ENCODE measurements around the gene LRRC2.
A peak's percentile ranks its signal among the peaks of the same experiment; 100 is the strongest.
"Not testable (repeated sequence)": the region's sequence is repeated elsewhere in the genome, so short reads cannot be mapped to it uniquely, and the experiment has no call there.

Gene LRRC2

DNA sequence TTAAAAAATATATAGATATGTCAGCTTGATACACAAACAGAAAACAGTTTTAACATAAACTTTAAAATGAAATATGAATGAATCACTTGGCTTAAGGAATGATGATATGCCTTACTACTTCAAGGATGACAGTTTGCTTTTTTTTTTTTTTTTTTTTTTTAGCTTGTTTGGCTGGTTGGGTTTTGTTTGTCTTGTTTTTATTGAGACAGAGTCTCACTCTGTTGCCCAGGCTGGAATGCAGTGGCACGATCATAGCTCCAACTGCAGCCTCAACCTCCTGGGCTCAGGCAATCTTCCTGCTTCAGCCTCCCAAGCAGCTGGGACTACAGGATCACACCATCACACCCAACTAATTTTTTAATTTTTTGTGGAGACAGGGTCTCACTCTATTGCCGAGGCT lies 14.5 kb downstream of the LRRC2 start:
- no peak for DNase-seq

DNA sequence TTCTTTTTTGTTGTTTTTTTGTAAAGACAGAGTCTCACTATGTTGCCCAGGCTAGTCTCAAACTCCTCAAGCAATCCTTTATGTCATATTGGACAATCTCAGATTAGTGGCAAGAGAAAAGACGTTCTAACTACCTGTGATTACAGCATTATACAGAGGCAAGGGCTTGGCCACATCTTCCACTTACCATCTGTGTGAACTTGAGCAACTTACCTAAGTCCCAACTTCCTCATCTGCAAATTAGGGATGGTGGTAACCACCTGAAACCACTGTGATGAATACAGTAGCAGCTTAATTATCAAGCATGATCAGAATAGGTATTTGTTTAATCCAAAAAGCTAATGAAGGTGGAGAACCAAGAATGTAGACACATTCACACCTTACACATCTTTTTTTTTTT lies 16.1 kb downstream of the LRRC2 start:
- DNase-seq, result no peak

DNA sequence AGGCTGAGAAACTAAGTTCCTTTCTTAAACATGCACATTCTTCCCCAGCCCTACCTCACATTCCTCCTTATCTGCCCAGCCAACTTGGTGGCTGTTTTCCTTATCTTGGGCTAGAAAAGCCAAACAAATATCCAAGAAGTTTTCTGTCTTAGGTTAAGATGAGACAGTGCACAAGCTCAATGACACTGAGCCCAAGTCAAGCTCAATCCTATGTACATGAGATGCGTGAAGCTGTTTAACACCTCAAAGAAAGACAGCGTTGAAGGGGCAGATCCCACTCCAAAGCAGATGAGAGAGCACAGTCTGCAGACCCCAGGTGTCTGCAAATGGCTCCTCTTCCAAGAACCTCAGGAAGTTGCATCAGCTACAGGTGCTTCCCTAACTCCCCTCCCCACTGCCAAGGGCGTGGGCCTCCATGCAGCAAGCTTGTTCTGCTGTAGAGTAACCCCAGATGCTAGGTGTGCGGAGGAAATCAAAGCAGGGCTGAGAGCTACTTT lies 16.6 kb downstream of the LRRC2 start:
- DNase-seq, result no peak

DNA sequence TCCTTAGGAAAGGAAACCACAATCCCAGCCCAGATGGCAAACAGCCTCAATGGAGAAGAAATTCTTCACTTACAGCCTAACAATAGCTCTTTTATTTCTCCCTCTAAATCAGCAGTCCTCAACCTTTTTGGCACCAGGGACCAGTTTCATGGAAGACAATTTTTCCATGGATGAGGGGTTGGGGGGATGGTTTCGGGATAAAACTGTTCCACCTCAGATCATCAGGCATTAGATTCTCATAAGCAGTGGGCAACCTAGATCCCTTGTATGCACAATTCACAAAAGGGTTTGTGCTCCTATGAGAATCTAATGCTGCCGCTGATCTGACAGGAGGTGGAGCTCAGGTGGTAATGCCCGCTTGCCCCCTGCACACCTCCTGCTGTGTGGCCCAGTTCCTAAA lies 17.5 kb downstream of the LRRC2 start:
- DNase-seq, result not testable (repeated sequence)

DNA sequence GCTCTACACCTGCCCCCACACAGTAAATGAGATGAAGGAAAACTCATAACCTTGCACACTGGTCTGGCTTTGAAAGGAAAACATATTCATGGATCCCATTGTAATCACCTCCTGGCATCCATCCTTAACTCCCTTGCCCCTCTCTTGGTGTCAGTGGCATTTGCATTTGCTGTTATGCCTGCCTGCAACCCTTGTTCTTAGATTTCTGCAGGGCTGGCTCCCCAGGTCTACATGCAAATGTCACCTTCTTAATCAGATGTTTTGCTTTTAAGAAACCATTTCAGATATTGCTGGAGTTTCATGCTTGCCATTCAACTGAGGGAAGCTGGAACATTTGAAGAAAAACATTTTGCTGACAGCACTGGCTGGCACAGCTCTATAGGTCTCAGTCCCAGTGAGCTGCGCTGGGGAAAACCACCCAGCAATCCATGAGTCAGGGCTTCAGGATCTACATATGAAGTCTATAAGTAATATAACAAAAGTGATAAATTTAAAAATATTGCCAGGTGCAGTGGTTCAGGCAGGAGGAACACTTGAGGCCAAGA lies 19.1 kb downstream of the LRRC2 start:
- no peak for DNase-seq

DNA sequence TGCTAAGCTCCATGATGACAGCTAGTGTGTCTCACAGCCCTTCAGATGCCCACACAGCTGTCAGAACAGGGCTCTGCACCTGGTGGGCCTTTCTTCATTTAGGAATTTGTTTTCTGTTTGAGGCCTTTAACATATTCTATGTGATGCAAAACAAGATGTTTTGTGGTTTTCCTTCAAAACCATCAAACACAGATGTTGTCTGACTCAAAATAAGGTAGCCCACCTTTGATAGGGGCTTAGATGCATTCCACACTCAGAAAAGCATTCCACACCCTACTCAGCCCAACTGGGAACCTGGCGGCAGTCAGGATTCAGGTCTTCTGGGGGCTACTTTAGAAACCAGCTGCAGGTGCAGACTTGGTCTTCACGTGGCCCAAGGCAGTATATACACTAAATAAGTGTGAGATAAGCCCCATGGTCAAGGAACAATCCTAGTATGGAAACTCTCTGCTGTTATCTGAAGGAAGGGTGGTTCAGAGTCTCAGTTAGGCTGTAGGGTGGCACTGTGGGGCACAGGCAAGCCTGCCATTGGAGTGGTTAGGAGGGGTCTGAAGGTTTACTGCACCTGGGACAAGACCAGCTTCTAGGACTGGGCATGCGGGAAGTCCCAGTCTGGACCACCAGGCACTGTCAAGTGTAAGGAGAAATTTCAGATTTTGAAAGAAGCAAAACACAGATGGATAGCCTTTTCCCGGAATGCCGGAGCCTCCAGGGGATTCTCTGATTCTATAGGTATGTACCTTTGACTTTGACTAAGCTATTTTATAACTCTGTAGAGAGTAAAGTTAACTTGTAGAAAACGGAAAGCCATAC lies 20.1 kb downstream of the LRRC2 start:
- DNase-seq, result no peak

DNA sequence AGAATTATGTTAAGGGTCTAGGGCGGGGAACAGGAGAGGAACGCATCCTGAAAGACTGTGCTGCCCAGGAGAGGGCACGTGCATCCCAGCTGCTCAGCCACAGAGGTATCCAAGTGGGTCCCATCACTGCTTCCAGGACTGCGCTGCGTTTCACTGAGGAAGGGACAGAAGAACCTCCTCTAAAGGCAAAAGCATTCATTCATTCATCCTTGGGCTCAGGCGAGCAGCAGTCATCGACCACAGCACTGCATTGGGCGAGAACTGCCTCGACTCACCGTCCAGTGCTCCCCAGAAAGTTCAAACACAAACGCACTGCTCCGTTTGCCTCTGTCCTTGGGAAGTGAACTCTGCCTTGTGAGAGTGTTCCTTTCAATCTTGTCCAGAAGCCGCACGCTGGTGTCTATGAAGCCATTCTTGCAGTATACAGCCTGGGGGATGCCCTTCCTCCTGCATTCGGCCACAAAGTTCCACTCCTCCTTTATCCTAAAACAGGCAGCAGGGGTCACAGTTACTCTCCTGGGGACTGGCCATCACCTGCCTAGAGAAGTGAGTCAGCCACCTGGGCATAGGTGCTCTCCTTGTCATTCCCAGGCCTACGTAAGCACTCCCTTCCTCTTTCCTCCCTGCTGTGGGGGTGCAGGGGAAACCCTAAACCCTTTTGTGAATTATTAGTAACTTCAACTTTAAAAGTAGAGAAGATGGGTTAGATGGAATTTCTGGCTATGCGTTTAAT lies 21.2 kb downstream of the LRRC2 start:
- no peak for DNase-seq

DNA sequence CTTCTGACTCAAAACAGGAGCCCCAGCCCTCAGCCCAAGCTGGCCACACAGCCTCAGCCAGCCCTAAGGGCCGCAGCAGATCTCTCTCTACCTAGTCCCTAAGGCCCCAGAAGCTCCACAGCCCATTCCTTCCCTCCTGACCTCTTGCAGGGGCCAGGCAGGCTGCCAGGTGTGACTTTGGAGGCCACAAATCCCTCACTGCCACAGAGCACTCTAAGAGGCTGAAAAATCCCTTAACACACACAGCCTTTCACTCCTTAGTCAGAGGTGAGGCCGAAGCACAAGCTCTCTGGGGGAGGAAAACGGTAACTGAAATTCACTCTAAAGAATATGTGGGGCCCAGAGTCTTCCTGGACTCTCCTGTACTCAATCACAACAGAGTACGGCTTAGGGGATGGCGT lies 23.3 kb downstream of the LRRC2 start:
- peak; percentile 58 for DNase-seq

DNA sequence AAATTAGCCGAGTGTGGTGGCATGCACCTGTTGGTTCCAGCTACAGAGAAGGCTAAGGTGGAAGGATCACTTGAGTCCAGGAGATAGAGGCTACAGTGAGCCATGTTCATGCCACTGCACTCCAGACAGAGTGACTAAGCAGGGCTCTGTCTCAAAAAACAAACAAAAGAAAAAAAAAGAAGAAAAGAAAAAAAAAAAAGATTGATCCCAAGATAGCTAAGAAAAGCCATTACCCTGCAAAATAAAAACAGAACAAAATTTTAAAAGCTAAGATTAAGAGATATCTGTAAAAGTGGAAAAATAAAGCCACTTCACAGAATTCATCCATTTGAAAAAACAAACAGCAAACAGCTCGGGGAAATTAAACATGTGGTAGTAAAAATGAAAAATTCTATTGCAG lies 23.8 kb downstream of the LRRC2 start:
- DNase-seq, result no peak

DNA sequence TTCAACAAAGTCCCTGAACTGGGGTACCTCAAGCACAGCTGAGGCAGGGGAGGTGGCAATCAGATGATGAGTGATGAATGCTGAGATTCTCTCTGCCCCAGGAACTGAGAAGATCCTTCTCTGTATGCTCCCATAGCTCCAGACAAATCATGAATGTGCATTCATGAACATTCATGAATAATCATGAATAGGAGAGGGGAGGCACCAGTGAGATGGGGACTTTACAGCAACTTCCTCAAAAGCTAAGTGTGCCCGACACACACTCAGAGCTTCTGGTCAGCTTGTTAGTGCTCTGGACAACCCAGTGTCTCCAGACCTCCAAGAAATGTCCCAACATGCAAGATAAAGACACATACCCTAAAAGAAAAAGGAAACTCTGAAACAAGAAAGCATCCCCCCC lies 24.3 kb downstream of the LRRC2 start:
- no peak for DNase-seq

DNA sequence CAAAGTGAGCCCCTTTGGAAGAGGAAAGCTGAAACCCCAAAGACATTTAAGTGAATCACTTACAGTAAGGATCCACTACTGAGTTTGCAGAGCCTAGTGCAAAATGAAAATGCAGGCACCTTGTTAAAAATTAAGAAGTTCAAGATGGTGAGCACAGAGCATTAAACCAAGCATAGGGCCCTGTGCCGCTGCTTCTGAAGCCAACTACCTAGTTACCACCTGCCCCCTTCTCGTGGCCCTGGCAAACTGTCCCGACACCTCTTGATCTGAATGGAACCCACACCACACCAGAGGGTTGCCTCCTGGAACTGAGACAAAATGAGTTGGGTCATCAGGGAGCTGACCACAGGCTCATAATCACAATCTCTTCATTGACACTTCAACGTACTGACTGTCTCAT lies 25.6 kb downstream of the LRRC2 start:
- no peak for DNase-seq

DNA sequence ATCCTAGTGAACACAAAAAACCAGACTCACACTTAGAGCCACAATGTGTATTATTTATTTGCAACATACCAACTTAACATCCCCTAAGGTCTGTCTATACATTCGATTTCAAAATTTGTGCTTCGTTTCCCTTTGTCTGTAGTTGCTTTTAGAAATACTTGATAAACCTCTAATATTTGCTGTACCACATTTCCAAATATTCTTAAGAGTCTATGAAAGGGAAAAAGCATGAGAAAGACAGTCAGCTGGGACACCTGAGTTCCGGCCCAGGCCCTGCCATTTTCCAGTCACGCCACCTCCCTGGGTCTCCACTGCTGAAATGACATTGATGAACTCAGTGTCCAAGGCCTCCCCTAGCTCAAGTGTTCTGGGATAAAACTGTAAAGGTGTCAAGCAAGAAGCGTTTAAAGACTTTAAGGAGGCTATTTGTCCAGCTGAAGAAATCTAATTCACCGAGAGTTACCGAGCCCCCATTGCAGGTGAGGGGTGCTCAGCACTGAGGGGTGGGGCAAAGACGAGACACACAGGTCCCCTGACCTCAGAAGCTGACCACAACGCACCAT lies 26.6 kb downstream of the LRRC2 start:
- no peak for DNase-seq

DNA sequence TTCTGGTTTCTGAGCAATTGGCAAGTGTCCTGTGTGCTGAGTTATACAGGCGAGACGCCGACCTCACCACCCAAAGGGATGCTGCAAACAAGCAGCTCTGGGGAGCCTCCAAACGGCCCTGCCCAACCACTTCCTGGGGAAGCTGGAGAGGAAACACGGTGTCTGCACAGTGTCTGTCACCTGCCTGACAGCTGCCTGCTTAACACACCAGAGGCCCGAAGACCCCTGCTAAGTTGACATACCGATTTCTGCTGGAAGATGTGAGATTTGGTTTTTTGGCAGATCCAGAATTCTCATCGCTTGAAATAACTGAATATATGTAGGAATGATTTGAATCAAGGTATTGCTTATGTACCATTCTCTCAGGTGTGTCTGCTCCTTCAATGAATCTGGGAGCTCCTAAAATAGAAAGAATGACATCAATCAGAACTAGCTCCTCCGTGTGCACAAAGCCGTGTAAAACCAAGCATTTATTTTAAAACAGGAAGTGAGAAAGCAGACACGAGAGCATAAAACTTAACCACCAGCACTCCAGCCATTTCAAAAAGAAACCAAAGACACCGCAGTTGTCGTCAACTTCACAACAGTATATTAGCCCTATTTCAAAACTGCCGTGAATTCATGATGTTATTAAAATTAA lies 27.2 kb downstream of the LRRC2 start:
- DNase-seq, result peak; percentile 86

DNA sequence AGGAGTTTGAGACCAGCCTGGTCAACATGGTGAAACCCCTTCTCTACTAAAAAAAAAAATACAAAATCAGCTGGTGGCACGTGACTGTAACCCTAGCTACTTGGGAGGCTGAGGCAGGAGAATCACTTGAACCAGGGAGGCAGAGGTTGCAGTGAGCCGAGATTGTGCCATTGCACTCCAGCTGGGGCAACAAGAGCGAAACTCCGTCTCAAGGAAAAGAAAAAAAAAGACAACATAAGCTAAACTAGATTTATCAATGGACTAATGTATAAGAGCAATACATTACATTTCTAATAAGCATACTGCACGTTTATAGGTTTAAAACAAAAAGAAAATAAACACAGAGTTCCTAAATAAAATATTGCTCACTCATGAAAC lies 27.7 kb downstream of the LRRC2 start:
- not testable (repeated sequence) for DNase-seq

DNA sequence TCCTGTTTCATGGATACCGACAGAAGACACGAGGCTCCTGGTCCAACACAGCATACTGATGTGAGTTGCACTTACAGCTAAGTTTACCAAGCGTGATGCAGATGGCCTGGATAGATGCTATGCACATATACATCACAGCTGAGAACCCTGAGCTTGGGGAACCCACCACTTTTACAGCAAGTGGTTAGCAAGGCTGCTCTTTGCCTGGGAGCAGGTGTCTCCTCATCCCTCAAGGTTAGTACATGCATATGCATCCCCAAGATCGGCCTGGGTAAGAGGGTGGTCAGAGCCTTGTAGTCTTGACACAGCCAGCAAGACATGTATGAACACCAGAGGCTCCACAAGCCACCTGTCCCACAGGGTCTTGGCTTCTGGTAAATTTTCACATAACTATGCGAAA lies 28.3 kb downstream of the LRRC2 start:
- no peak for DNase-seq

DNA sequence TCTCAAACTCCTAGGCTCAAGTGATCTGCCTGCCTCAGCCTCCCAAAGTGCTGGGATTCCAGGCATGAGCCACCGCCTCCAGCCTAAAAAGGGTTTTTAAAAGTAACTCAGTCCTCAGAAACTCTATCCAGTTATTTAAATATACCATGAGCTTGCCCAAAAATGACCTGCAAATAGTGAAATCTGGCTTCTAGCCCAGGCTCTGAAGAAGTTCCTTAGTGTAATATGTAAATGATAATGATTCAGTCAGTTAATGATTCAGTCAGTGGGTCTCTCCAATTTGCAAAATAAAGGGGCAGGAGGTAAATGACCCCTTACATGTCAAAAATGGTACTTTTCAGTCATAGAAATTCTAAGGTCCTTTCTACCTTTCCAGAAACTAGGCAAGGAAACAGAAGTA lies 28.8 kb downstream of the LRRC2 start:
- DNase-seq, result no peak

DNA sequence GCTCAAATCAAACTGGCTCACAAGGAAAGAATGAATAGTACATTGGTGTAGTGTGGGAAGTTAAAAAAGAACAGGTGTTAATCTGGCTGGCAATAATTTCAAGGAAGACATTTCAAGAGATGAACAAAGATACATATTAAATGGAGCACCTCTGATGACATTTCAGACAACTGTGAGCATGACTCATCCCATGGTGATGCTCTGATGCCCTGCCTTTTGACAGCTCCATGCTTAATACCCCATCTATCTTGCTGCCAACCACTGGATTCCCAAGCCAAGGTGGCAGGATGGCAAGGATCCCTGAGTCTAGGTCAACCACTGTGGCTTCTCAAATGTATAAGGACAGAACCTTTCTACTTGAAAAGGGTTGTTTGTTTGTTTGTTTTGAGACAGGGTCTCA lies 29.3 kb downstream of the LRRC2 start:
- no peak for DNase-seq

DNA sequence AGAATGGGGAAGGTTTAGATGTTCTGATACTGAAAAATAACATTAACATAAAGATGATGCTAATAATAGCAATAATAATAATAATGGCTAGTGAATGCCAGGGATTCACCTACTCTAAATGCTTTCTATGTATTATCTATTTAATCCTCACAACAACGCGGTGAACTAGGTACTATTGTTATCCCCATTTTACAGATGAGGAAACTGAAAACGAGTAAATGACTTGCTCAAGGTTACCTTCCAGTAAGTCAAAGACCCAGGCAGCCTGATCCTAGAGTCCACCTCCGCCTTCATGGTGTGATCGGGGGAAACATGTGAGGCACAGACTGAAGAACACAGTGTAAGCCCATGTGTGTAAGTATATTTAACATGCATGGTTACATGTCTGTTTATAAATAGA lies 30.4 kb downstream of the LRRC2 start:
- no peak for DNase-seq

DNA sequence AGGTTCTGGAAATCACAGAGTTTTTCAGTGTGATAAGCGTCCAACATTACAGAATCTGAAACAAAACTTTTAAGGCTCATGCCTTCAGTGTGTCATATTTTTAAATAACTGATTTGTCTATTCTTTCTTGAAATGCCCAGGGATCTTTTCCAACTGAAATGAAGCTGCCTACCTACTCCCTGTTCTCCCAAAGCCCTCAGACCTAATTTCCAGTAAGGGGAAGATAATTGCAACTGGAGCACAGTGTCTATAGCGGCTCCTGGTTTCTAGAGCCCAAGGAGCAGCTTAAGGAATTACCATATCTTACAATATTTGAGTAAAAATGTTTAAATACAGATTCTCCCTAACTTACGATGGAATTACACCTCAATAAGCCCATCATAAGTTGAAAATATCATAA lies 33.0 kb downstream of the LRRC2 start:
- DNase-seq, result no peak

DNA sequence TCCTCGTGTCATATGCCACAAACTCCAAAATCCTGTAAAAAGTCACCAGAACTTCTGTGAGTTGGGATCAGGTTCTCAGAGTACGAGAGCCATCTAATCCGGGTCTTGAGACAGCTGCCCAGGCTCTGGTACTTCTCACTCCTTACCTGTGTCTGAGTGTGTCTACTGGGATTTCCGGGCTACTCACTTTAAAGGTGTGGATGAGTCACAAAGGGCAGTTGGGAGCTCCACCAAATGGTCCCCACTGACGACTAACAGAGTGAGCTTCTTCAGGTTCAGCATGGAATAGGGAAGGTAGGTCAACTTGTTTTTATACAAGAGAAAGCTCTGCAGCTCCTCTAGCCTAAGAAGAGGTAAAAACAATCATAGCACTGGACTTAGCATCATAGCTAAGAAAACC lies 38.9 kb downstream of the LRRC2 start:
- DNase-seq, result no peak

DNA sequence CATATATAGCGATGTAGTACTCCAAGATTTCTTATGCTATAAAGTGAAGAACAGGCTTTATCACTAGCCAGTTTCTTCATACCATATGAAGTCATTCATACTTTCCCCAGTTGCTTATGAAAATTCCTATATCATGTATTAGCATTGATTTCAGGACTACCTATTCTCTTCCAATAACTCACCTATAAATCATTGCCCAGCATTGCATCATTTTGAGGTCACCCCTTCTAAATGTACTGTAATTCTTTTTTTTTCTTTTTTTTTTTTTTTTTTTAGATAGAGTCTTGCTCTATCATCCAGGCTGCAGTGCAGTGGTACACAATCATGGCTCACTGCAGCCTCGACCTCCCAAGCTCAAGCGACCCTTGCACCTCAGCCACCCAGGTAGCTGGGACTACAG lies 41.3 kb downstream of the LRRC2 start:
- no peak for DNase-seq

DNA sequence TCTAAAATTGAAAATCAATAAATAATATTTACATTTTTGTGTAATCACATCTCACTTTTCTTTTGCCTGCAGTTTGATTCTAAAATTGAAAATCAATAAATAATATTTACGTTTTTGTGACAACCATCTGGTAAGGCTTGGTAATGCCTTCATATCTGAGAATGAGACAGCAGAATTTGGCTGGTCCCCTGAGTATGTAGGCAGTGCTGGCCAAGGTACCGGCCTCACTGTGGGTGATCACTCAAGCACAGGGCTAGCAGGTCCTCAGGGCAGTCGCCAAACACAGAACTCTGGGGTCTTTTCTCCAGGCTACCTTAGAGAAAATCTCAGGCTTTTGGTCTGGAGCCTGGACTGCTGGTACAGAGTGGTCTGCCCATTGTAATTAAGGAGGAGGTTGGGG lies 42.1 kb downstream of the LRRC2 start:
- no peak for DNase-seq

DNA sequence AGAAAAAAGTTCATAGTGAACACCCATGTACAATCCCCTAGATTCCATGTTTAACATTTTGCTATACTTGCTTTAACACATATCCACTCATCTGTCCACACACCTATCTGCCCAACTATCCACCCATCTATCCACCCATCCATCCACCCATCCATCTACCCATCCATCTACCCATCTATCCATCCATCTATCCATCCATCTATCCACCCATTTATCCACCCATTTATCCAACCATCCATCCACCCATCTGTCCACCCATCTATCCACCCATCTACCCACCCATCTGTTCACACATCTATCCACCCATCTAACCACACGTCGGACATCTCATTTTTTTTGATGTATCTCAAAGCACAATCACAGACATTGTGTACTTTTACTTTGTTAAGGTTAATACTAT lies 42.5 kb downstream of the LRRC2 start:
- DNase-seq, result no peak

Measured in islet precursor cell (in vitro differentiated cells).